H9 (cell line): Measurements from ENCODE around the gene ING5. TPM values are rescaled to one million over a fixed set of nuclear protein-coding genes. Genes with fewer than 3 reads are reported as not detected.

Source experiments
- DNase-seq: peaks from one replicate; pipeline ENCODE4 v3.0.0-alpha.2; 2017
- H2AFZ ChIP-seq: one replicate; pipeline ENCODE4 v1.6.1; 2013; ENCODE audit warnings: mild to moderate bottlenecking, low read length, control low read depth, moderate library complexity
- H2AK5ac ChIP-seq: 2 replicates; pipeline ENCODE4 v1.6.1; 2013; ENCODE audit warnings: low read length, control low read depth, mixed read lengths; ENCODE audit not compliant: insufficient read length
- H2BK120ac ChIP-seq: one replicate; pipeline ENCODE4 v1.6.1; 2013; ENCODE audit warnings: low read depth, mild to moderate bottlenecking, low read length, control low read depth, inconsistent platforms; ENCODE audit not compliant: poor library complexity, severe bottlenecking
- H2BK12ac ChIP-seq: 2 replicates; pipeline ENCODE4 v1.6.1; 2013; ENCODE audit warnings: low read length, control low read depth, mixed read lengths, low read depth; ENCODE audit not compliant: insufficient read length
- H2BK15ac ChIP-seq: 2 replicates; pipeline ENCODE4 v1.6.1; 2013; ENCODE audit warnings: low read depth, low read length, control low read depth
- H2BK20ac ChIP-seq: one replicate; pipeline ENCODE4 v1.6.1; 2013; ENCODE audit warnings: low read depth, mild to moderate bottlenecking, low read length, control low read depth, inconsistent platforms; ENCODE audit not compliant: poor library complexity, severe bottlenecking
- H2BK5ac ChIP-seq: 2 replicates; pipeline ENCODE4 v1.6.1; 2013; ENCODE audit warnings: low read length, control low read depth, mixed read lengths; ENCODE audit not compliant: insufficient read length
- H3K14ac ChIP-seq: 2 replicates; pipeline ENCODE4 v1.6.1; 2013; ENCODE audit warnings: low read length, control low read depth; ENCODE audit not compliant: insufficient read depth
- H3K18ac ChIP-seq: 2 replicates; pipeline ENCODE4 v1.6.1; 2013; ENCODE audit warnings: low read depth, mild to moderate bottlenecking, mixed read lengths, low read length, control low read depth; ENCODE audit not compliant: insufficient read length
- H3K23ac ChIP-seq: 2 replicates; pipeline ENCODE4 v1.6.1; 2013; ENCODE audit warnings: low read length, control low read depth, mixed read lengths, low read depth; ENCODE audit not compliant: insufficient read length
- H3K23me2 ChIP-seq: 2 replicates; pipeline ENCODE4 v1.6.1; 2013; ENCODE audit warnings: low read depth, mild to moderate bottlenecking, mixed read lengths, low read length, control low read depth; ENCODE audit not compliant: insufficient read length, poor library complexity, severe bottlenecking
- H3K27ac ChIP-seq: 2 replicates; pipeline ENCODE4 v1.5.1; 2013; ENCODE audit warnings: low read length, control low read depth, mixed read lengths, low read depth; ENCODE audit not compliant: insufficient read length
- H3K27me3 ChIP-seq: 2 replicates; pipeline ENCODE4 v1.6.1; 2013; ENCODE audit warnings: low read length, control low read depth, inconsistent platforms; ENCODE audit not compliant: insufficient read depth
- H3K4ac ChIP-seq: 2 replicates; pipeline ENCODE4 v1.6.1; 2013; ENCODE audit warnings: low read depth, mild to moderate bottlenecking, control low read depth, inconsistent platforms, low read length, moderate library complexity
- H3K4me1 ChIP-seq: 2 replicates; pipeline ENCODE4 v1.6.1; 2013; ENCODE audit warnings: low read length, control low read depth, inconsistent platforms; ENCODE audit not compliant: insufficient read depth
- H3K4me2 ChIP-seq: 2 replicates; pipeline ENCODE4 v1.6.1; 2013; ENCODE audit warnings: low read length, control low read depth, mixed read lengths; ENCODE audit not compliant: insufficient read length, insufficient read depth
- H3K56ac ChIP-seq: 2 replicates; pipeline ENCODE4 v1.6.1; 2013; ENCODE audit warnings: low read depth, mild to moderate bottlenecking, mixed read lengths, low read length, control low read depth; ENCODE audit not compliant: insufficient read length
- H3K79me1 ChIP-seq: 2 replicates; pipeline ENCODE4 v1.6.1; 2013; ENCODE audit warnings: low read depth, mild to moderate bottlenecking, moderate library complexity, low read length, control low read depth, inconsistent platforms; ENCODE audit not compliant: insufficient read depth, poor library complexity, severe bottlenecking
- H3K79me2 ChIP-seq: 2 replicates; pipeline ENCODE4 v1.6.1; 2013; ENCODE audit warnings: low read length, control low read depth, inconsistent platforms; ENCODE audit not compliant: insufficient read depth
- H3K9ac ChIP-seq: 2 replicates; pipeline ENCODE4 v1.6.1; 2013; ENCODE audit warnings: low read length, control low read depth, mixed read lengths; ENCODE audit not compliant: insufficient read length; ENCODE audit errors: extremely low read depth
- H3K9me3 ChIP-seq: one replicate; pipeline ENCODE4 v1.6.1; 2013; ENCODE audit warnings: low read depth, low read length, inconsistent platforms; ENCODE audit not compliant: control insufficient read depth
- H3T11ph ChIP-seq: one replicate; pipeline ENCODE4 v1.6.1; 2013; ENCODE audit warnings: mild to moderate bottlenecking, low read length, control low read depth, inconsistent platforms
- H4K20me1 ChIP-seq: one replicate; pipeline ENCODE4 v1.6.1; 2013; ENCODE audit not compliant: control insufficient read depth, insufficient read length, insufficient read depth
- H4K5ac ChIP-seq: 2 replicates; pipeline ENCODE4 v1.6.1; 2013; ENCODE audit warnings: low read depth, mild to moderate bottlenecking, mixed read lengths, low read length, control low read depth; ENCODE audit not compliant: insufficient read length
- H4K8ac ChIP-seq: replicated peaks from 2 replicates; pipeline ENCODE4 v1.6.1; 2013; ENCODE audit warnings: low read length, control low read depth, mixed read lengths, low read depth; ENCODE audit not compliant: insufficient read length
- H4K91ac ChIP-seq: 2 replicates; pipeline ENCODE4 v1.6.1; 2013; ENCODE audit warnings: low read depth, mild to moderate bottlenecking, moderate library complexity, mixed read lengths, low read length, control low read depth; ENCODE audit not compliant: insufficient read length
- H3K27ac Mint-ChIP-seq, 3 experiments: 2 replicates in 2 of 3; 3 replicates in 1 of 3; pipeline ENCODE4 v1.8.0; 2020 to 2021; ENCODE audit warnings: mixed read lengths in 3 of 3, mild to moderate bottlenecking in 1 of 3, moderate library complexity in 1 of 3
- H3K27me3 Mint-ChIP-seq: 2 replicates; pipeline ENCODE4 v1.8.0; 2021; ENCODE audit warnings: low read depth, mild to moderate bottlenecking, moderate library complexity, mixed read lengths
- H3K36me3 Mint-ChIP-seq, 3 experiments: 2 replicates in 2 of 3; 3 replicates in 1 of 3; pipeline ENCODE4 v1.8.0; 2020 to 2021; ENCODE audit warnings: low read depth in 3 of 3, mixed read lengths in 3 of 3; ENCODE audit not compliant: insufficient read depth in 1 of 3
- H3K4me1 Mint-ChIP-seq, 2 experiments: 2 replicates each; pipeline ENCODE4 v1.8.0; 2020; ENCODE audit warnings: mixed read lengths in 2 of 2
- H3K4me3 Mint-ChIP-seq, 2 experiments: 2 replicates in 1 of 2; 3 replicates in 1 of 2; pipeline ENCODE4 v1.8.0; 2020 to 2021; ENCODE audit warnings: mild to moderate bottlenecking in 2 of 2, mixed read lengths in 2 of 2, moderate library complexity in 1 of 2
- H3K9me3 Mint-ChIP-seq, 2 experiments: 2 replicates in 1 of 2; 3 replicates in 1 of 2; pipeline ENCODE4 v1.8.0; 2020; ENCODE audit warnings: mild to moderate bottlenecking in 2 of 2, mixed read lengths in 2 of 2, moderate library complexity in 1 of 2
- CTCF ChIP-seq: fragments of 200-600 bp; sonication (generic); conservative IDR thresholded peaks from 3 replicates; pipeline ENCODE4 v1.8.0; 2021; ENCODE audit warnings: antibody characterized with exemption, mild to moderate bottlenecking
- WGBS: extraction: QIAGEN DNeasy Blood & Tissue Kit; methylation state at CpG from one replicate; pipeline ENCODE4 v1.1.7; 2013; ENCODE audit warnings: missing lambda C conversion rate, low lambda C conversion rate, mixed read lengths; ENCODE audit not compliant: insufficient read length; ENCODE audit errors: extremely low coverage; 5-methylcytosine and 5-hydroxymethylcytosine counted together
- total RNA-seq: library from RNA; stranded (reverse); gene quantifications from 2 replicates; pipeline ENCODE4 v1.2.1, GENCODE V29; 2021

Gene ING5
- total RNA-seq, 1 experiment from 2014 or later: 66.0 TPM

DNA sequence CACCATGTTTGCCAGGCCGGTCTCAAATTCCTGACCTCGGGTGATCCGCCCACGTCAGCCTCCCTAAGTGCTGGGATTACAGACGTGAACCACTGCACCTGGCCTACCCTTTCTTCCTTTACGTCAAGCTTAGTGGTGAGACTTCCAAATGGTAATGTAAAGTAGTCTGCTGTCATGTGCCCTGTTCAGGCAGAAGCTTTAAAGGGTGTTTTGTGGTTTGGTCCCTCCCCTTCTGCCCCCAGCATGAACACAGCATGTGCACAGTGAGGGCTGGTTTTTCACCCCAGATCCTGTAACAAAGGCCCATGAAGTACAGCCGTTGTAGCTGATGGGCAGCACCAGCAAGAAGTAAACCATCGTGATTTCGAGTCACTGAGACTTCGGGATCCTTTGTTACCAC lies 12.5 kb upstream of the ING5 start:
- Histone ChIP-seq H3K4me2 (no peak overlapping the region), H4K5ac (no peak overlapping the region), H2BK12ac (no peak overlapping the region), H4K91ac (no peak overlapping the region), H4K20me1 (peaks cover 2% of the 10 kb centered on the region), H3K23me2 (peaks cover 3% of the 10 kb centered on the region), H2BK15ac (no peak overlapping the region), H3T11ph (no peak overlapping the region), H3K27me3 (no peaks in the 10 kb centered on the region), H3K23ac (no peak overlapping the region), H4K8ac (no peak overlapping the region), H2AK5ac (no peak overlapping the region), H3K4me1 (no peaks in the 10 kb centered on the region), H3K18ac (no peak overlapping the region), H3K9ac (no peak overlapping the region), H3K56ac (no peak overlapping the region), H2AFZ (no peak overlapping the region), H2BK20ac (no peak overlapping the region), H3K79me1 (no peaks in the 10 kb centered on the region), H3K14ac (no peak overlapping the region), H3K27ac (no peak overlapping the region), H3K4ac (no peak overlapping the region), H2BK120ac (no peak overlapping the region), H3K79me2 (peaks cover 5% of the 10 kb centered on the region; the same call in 1 of the 2 replicates), H2BK5ac (no peak overlapping the region), H3K9me3 (no peaks in the 10 kb centered on the region)
- TF ChIP-seq CTCF: no peak
- Mint-ChIP-seq H3K4me1 (peaks cover 12 to 18% of the 10 kb centered on the region in 2 experiments), H3K4me3 (no peak overlapping the region), H3K9me3 (peaks cover 0 to 3% of the 10 kb centered on the region in 2 experiments; a peak in 1 of 5 replicates), H3K27me3 (no peaks in the 10 kb centered on the region), H3K36me3 (peaks cover 13 to 34% (median 21%) of the 10 kb centered on the region in 3 experiments), H3K27ac (no peak overlapping the region; a peak in 1 of 7 replicates)
- no peak for DNase-seq
- WGBS: no CpG with 5 or more reads among the region's 10 CpGs
